HEK293T (cell line): ENCODE measurements around the gene ATF3.

Experiments used
- ARNT ChIP-seq: fragments of 450-650 bp; IDR thresholded peaks from 2 replicates; pipeline ENCODE4 v1.6.1; 2017; ENCODE audit warnings: mild to moderate bottlenecking
- FOXA1 ChIP-seq: fragments of 450-650 bp; IDR thresholded peaks from 2 replicates; pipeline ENCODE4 v1.6.1; 2016; ENCODE audit warnings: mild to moderate bottlenecking
- FOXM1 ChIP-seq: fragments of 450-650 bp; IDR thresholded peaks from 2 replicates; pipeline ENCODE4 v1.6.1; 2017; ENCODE audit warnings: mild to moderate bottlenecking, borderline replicate concordance
- TARDBP ChIP-seq: fragments of 450-650 bp; IDR thresholded peaks from 2 replicates; pipeline ENCODE4 v1.6.1; 2016
- ZNF384 ChIP-seq: fragments of 450-650 bp; IDR thresholded peaks from 2 replicates; pipeline ENCODE4 v1.6.1; 2016

DNA sequence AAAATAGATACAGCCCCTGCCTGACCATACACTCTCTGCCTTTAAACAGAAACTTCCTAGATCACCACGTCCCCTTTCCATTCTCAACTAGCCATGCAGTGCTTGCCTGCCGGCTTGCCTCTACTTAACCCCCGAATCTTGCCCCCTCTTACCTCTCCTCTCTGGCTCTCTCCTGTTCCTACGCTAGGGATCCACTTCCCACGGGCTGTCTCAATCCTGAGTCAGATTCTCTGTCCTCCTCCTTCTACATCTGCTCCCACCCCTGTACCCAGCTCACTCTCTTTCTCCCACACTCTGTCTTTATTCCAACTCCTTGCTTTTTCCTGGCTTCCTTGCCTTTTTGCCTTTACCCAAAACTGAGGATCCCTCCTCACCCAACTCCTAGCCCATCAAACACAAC lies 29.3 kb downstream of the ATF3 start:
- TF ChIP-seq ARNT (no peak), FOXM1 (no peak), ZNF384 (no peak), TARDBP (no peak), FOXA1 (no peak)
